Stomach smooth muscle (tissue), 2 donors: Measurements from ENCODE around the gene PPP3CB.
"Not testable (repeated sequence)": the region's sequence is repeated elsewhere in the genome, so short reads cannot be mapped to it uniquely, and the experiment has no call there.

Experiments
- H3K27ac ChIP-seq: one replicate; pipeline ENCODE4 v1.7.0; 2013; ENCODE audit warnings: mild to moderate bottlenecking, low read length, inconsistent platforms
- H3K27me3 ChIP-seq, 2 donors: one replicate each; pipeline ENCODE4 v1.7.0; 2013; ENCODE audit warnings: low read length in 2 of 2; ENCODE audit not compliant: insufficient read depth in 2 of 2, control insufficient read depth in 1 of 2
- H3K36me3 ChIP-seq, 2 donors: one replicate each; pipeline ENCODE4 v1.7.0; 2013; ENCODE audit warnings: low read length in 2 of 2; ENCODE audit not compliant: control insufficient read depth in 2 of 2, insufficient read depth in 2 of 2
- H3K4me1 ChIP-seq: one replicate; pipeline ENCODE4 v1.7.0; 2013; ENCODE audit warnings: low read length; ENCODE audit not compliant: control insufficient read depth, insufficient read depth
- H3K4me3 ChIP-seq, 2 donors: one replicate each; pipeline ENCODE4 v1.7.0; 2013; ENCODE audit warnings: low read length in 2 of 2
- H3K9ac ChIP-seq, 2 donors: one replicate each; pipeline ENCODE4 v1.7.0; 2013; ENCODE audit warnings: low read length in 2 of 2, mild to moderate bottlenecking in 1 of 2
- H3K9me3 ChIP-seq, 2 donors: one replicate each; pipeline ENCODE4 v1.7.0; 2013; ENCODE audit warnings: low read length in 2 of 2; ENCODE audit not compliant: control insufficient read depth in 2 of 2
- donor health status: healthy.
- donor health status: Pancreatic carcinoma.

The PPP3CB gene

DNA sequence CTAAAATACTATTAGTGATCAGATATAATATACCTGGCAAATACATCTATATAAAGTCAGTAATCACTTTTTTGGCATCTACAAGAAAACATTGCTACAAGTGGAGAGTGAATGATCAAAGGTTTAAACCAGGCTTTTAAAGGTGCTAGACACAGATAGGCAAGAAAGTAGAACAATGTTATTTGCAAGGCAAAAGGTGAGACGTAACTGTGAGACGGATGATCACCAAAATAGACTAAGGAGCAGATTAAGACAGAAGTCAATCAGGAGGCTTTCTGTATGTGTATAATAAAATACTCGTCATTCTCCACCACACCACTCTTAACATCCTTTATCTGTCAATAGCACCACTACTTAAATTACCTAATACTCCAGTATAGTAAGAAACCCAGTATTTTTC lies 90.3 kb downstream of the PPP3CB start:
- no peaks in the 10 kb centered on the region for H3K27me3 ChIP-seq
- no peak overlapping the region for H3K4me3 ChIP-seq
- H3K9me3 ChIP-seq: no peaks in the 10 kb centered on the region
- no peaks in the 10 kb centered on the region for H3K4me1 ChIP-seq
- no peak overlapping the region for H3K9ac ChIP-seq
- no peaks in the 10 kb centered on the region for H3K36me3 ChIP-seq
- H3K27ac ChIP-seq: no peak overlapping the region

DNA sequence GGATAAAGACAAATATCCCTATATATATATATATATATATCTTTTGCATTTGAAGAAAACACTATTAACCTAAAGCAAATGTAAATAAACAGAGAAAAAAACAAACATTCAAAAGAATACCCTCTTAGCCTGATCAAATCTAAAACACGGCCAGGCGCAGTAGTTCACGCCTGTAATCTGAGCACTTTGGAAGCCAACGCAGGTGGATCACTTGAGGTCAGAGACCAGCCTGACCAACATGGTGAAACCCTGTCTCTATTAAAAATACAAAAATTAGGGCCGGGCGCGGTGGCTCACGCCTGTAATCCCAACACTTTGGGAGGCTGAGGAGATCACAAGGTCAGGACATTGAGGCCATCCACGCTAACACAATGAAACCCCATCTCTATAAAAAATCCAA lies 91.1 kb downstream of the PPP3CB start:
- H3K9ac ChIP-seq: no peak overlapping the region
- no peaks in the 10 kb centered on the region for H3K4me1 ChIP-seq
- H3K36me3 ChIP-seq: peaks cover 0 to 3% of the 10 kb centered on the region in 2 donors
- no peaks in the 10 kb centered on the region for H3K27me3 ChIP-seq
- no peak overlapping the region for H3K4me3 ChIP-seq
- no peaks in the 10 kb centered on the region for H3K9me3 ChIP-seq
- H3K27ac ChIP-seq: no peak overlapping the region

GRCh38 chr10:73401636-73402035 lies 94.2 kb downstream of the PPP3CB start:
- H3K4me3 ChIP-seq: no peak overlapping the region
- no peaks in the 10 kb centered on the region for H3K27me3 ChIP-seq
- no peaks in the 10 kb centered on the region for H3K9me3 ChIP-seq
- H3K27ac ChIP-seq: no peak overlapping the region
- no peaks in the 10 kb centered on the region for H3K4me1 ChIP-seq
- peaks cover 11 to 13% of the 10 kb centered on the region in 2 donors for H3K36me3 ChIP-seq
- H3K9ac ChIP-seq: no peak overlapping the region

- Histone ChIP-seq H3K9ac (no peak overlapping the region), H3K36me3 (peaks cover 23 to 24% of the 10 kb centered on the region in 2 donors), H3K27ac (no peak overlapping the region), H3K27me3 (no peaks in the 10 kb centered on the region), H3K4me1 (no peaks in the 10 kb centered on the region), H3K4me3 (no peak overlapping the region), H3K9me3 (no peaks in the 10 kb centered on the region)
Observed at GRCh38 chr10:73399063-73399462, 96.8 kb downstream of the PPP3CB start.

- no peaks in the 10 kb centered on the region for H3K27me3 ChIP-seq
- no peak overlapping the region for H3K4me3 ChIP-seq
- H3K9ac ChIP-seq: no peak overlapping the region
- no peak overlapping the region for H3K27ac ChIP-seq
- H3K36me3 ChIP-seq: peaks cover 23 to 24% of the 10 kb centered on the region in 2 donors
- no peaks in the 10 kb centered on the region for H3K4me1 ChIP-seq
- H3K9me3 ChIP-seq: no peaks in the 10 kb centered on the region
Observed at GRCh38 chr10:73398024-73398423, 97.8 kb downstream of the PPP3CB start.

DNA sequence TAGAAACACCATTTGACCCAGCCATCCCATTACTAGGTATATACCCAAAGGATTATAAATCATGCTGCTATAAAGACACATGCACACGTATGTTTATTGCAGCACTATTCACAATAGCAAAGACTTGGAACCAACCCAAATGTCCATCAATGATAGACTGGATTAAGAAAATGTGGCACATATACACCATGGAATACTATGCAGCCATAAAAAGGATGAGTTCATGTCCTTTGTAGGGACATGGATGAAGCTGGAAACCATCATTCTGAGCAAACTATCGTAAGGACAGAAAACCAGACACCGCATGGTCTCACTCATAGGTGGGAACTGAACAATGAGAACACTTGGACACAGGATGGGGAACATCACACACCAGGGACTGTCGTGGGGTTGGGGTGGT lies 101.5 kb downstream of the PPP3CB start:
- H3K9me3 ChIP-seq, H3K4me3 ChIP-seq, H3K27me3 ChIP-seq, H3K9ac ChIP-seq, H3K4me1 ChIP-seq, H3K27ac ChIP-seq: not testable (repeated sequence)
- H3K36me3 ChIP-seq: peaks cover 24 to 29% of the 10 kb centered on the region in 2 donors

DNA sequence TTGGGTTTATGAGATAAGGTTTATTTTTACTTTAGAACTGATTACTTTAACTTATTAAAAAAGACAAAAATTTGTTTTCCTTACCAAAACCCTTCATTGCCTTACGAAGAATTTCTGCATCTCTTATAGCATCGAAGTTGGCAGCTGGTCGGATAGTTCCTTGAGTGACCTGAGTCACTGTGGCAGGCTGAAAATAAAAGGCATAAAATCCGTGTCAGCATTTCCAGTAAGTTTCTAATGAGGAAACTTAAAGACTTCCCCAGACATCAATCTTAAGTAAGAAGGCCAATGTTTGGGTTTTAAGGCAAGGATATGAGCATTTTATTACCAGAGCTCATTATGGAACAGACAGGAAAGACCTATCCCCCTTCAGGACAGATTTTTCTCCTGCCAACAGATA lies 107.6 kb downstream of the PPP3CB start:
- H3K4me3 ChIP-seq: no peak overlapping the region
- H3K9ac ChIP-seq: no peak overlapping the region
- H3K36me3 ChIP-seq: peaks cover 30 to 34% of the 10 kb centered on the region in 2 donors
- no peaks in the 10 kb centered on the region for H3K27me3 ChIP-seq
- no peaks in the 10 kb centered on the region for H3K9me3 ChIP-seq
- H3K4me1 ChIP-seq: no peaks in the 10 kb centered on the region
- no peak overlapping the region for H3K27ac ChIP-seq

GRCh38 chr10:73386583-73386982 lies 109.2 kb downstream of the PPP3CB start:
- H3K9me3 ChIP-seq: no peaks in the 10 kb centered on the region
- H3K4me3 ChIP-seq: no peak overlapping the region
- H3K4me1 ChIP-seq: no peaks in the 10 kb centered on the region
- H3K27me3 ChIP-seq: no peaks in the 10 kb centered on the region
- no peak overlapping the region for H3K27ac ChIP-seq
- H3K36me3 ChIP-seq: peaks cover 41 to 42% of the 10 kb centered on the region in 2 donors
- H3K9ac ChIP-seq: no peak overlapping the region
